BE2C (cell line): ENCODE data around the gene TECPR2.

Source experiments
- DNase-seq: peaks from one replicate; pipeline ENCODE4 v3.0.0-alpha.2; 2020
- H3K27me3 ChIP-seq: fragments of 250-450 bp; sonication (Bioruptor Pico); 2 replicates; pipeline ENCODE4 v1.5.1; 2020; ENCODE audit warnings: mild to moderate bottlenecking
- H3K36me3 ChIP-seq: fragments of 250-450 bp; sonication (Bioruptor Pico); 2 replicates; pipeline ENCODE4 v1.5.1; 2020; ENCODE audit warnings: mild to moderate bottlenecking
- H3K4me1 ChIP-seq: fragments of 250-450 bp; sonication (Bioruptor Pico); 2 replicates; pipeline ENCODE4 v1.5.1; 2020
- H3K4me3 ChIP-seq: 2 replicates; pipeline ENCODE4 v1.5.1; 2011; ENCODE audit warnings: low read depth, low read length
- H3K9me3 ChIP-seq: fragments of 250-450 bp; sonication (Bioruptor Pico); 2 replicates; pipeline ENCODE4 v1.5.1; 2020
- TF ChIP-seq, protein P1 (sequence below): IDR thresholded peaks from 2 replicates; pipeline ENCODE4 v1.5.1; 2012; ENCODE audit warnings: mild to moderate bottlenecking, low read depth, low read length

TECPR2 gene

DNA sequence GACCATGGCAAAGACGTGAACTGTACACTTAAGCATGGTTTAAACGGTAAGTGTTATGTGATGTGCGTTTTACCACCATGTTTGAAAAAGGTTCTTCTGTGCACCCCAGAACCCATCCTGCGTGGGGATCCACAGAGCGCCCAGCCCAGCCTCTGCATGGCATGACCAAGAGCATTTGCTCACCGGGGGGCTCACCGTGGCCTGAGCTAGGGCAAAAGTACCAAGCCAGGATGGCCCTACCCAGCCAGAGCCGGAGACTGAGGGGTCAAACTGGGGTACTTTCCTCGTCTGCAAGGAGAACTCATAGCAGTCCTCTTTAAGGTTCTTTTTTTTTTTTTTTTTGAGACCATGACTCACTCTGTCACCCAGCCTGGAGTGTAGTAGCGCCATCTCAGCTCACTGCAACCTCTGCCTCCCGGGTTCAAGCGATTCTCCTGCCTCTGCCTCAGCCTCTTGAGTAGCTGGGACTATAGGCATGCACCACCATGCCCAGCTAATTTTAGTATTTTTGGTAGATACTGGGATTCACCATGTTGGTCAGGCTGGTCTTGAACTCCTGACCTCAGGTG is 163.3 kb downstream of the TECPR2 start:
- TF ChIP-seq, protein P1, sequence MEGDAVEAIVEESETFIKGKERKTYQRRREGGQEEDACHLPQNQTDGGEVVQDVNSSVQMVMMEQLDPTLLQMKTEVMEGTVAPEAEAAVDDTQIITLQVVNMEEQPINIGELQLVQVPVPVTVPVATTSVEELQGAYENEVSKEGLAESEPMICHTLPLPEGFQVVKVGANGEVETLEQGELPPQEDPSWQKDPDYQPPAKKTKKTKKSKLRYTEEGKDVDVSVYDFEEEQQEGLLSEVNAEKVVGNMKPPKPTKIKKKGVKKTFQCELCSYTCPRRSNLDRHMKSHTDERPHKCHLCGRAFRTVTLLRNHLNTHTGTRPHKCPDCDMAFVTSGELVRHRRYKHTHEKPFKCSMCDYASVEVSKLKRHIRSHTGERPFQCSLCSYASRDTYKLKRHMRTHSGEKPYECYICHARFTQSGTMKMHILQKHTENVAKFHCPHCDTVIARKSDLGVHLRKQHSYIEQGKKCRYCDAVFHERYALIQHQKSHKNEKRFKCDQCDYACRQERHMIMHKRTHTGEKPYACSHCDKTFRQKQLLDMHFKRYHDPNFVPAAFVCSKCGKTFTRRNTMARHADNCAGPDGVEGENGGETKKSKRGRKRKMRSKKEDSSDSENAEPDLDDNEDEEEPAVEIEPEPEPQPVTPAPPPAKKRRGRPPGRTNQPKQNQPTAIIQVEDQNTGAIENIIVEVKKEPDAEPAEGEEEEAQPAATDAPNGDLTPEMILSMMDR = no peak
- Histone ChIP-seq H3K4me1 (peaks cover 4% of the 10 kb centered on the region; the same call in 1 of the 2 replicates), H3K36me3 (no peaks in the 10 kb centered on the region), H3K4me3 (peak overlapping the region; percentile 86), H3K27me3 (no peaks in the 10 kb centered on the region), H3K9me3 (no peaks in the 10 kb centered on the region)
- no peak for DNase-seq

DNA sequence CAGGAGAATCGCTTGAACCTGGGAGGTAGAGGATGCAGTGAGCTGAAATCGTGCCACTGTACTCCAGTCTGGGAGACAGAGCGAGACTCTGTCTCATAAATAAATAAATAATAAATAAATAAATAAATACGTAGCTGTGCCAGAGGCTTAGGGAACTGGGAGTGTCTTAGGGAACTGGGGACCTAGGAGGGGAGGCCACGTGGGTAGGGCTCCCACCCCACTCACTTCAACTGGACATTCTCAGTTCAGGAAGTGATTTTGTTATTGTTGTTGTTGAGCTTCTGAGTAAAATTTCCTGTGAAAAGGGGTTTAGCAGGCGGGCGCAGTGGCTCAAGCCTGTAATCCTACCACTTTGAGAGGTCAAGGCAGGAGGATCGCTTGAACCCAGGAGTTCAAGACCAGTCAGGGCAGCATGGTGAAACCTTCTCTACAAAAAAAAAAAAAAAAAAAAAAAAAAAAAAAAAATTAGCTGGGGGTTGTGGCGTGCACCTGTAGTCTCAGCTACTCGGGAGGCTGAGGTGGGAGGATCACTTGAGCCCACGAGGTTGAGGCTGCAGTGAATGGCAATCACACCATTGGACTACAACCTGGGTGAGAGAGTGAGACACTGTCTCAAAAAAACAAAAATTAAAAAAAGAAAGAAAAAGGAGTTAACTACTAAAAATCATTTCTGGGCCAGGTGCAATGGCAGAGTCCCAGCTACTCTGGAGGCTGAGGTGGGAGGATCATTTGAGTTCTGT is 165.9 kb downstream of the TECPR2 start:
- Histone ChIP-seq H3K4me1 (peaks cover 4% of the 10 kb centered on the region; the same call in 1 of the 2 replicates), H3K36me3 (no peaks in the 10 kb centered on the region), H3K4me3 (no peak overlapping the region), H3K9me3 (no peaks in the 10 kb centered on the region), H3K27me3 (no peaks in the 10 kb centered on the region)
- no peak for DNase-seq
- TF ChIP-seq, protein P1 = no peak

DNA sequence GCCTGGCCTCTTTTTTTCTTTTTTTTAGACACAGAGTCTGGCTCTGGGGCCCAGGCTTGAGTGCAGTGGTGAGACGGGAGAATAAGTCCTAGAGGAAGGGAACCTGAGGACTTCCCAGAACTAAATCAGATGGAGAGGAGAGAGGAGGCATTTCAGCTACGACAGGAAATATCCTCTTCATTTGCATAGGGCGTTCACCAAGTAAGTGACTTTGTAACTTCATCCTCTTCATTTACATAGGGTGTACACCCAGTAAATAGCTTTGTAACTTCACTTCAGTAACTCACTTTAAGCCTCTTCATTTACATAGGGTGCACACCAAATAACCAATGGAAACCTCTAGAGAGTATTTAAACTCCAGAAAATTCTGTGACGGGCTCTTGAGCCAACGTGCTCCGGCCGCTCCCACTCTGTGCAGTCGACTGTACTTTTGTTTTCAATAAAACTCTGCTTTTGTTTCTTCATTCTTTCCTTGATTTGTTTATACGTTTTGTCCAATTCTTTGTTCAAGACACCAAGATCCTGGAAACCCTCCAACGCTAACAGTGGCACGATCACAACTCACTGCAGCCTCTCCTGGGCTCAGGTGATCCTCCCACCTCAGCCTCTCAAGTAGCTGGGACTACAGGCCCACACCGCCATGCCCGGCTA is 168.2 kb downstream of the TECPR2 start:
- TF ChIP-seq, protein P1 = no peak
- Histone ChIP-seq H3K27me3 (no peaks in the 10 kb centered on the region), H3K9me3 (no peaks in the 10 kb centered on the region), H3K36me3 (no peaks in the 10 kb centered on the region), H3K4me3 (no peak overlapping the region), H3K4me1 (peaks cover under 1% of the 10 kb centered on the region; the same call in 1 of the 2 replicates)
- no peak for DNase-seq

DNA sequence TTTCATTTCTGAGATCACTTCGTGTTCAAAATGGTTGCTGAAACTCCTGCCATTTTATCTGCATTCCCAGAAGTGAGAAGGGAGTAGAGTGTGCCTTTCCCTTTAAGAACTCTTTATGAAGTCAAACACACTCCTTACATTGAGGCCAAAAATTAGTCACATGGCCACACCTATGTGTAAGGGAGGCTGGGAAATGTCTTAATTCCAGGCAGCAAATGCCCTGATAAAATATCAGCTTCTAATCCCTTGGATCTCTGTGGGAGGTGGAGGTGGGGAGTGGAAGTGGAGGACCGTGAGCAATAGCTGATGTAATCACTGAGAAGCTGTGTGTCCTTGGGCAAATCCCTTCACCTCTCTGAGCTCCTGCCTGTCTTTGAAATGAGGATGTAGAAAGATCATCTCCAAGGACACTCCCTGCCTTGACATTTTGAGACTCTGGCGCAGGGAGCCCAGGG is 169.5 kb downstream of the TECPR2 start:
- TF ChIP-seq, protein P1 = no peak
- no peaks in the 10 kb centered on the region for H3K4me1 ChIP-seq
- no peaks in the 10 kb centered on the region for H3K36me3 ChIP-seq
- no peak overlapping the region for H3K4me3 ChIP-seq
- H3K27me3 ChIP-seq = no peaks in the 10 kb centered on the region
- no peaks in the 10 kb centered on the region for H3K9me3 ChIP-seq
- no peak for DNase-seq

DNA sequence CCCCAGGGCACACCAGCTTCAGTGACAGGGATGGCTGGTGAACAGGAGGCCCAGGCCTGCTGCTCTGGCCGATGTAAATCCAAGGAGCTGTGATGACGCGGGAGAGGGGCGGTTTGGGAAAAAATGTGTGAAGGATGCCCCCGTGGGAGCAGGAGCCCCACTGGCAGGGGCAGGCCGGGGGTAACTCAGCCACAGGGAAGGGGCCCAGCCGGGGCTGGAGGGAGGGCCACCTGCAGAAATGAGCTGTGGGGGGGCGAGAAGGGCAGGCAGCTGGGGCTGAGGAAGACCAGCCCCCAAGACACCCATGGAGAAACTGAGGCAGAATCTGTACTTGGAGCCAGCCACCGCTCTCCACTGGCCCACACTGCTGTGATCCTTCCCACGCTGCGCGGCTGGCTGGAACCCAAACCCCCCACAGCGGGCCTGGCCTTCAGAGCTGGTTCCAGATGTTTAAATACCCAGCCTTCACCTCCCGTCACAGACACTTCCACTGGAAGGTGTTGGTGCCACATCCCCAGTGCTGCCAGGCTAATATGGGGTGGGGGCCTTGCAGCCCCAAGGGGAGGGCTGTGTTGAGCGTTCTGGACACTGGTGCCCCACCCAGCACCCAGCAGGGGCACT is 175.3 kb downstream of the TECPR2 start:
- Histone ChIP-seq H3K27me3 (no peaks in the 10 kb centered on the region), H3K4me3 (no peak overlapping the region), H3K36me3 (no peaks in the 10 kb centered on the region), H3K4me1 (peaks cover 23% of the 10 kb centered on the region), H3K9me3 (no peaks in the 10 kb centered on the region)
- no peak for DNase-seq
- TF ChIP-seq, protein P1 = no peak
